Transverse colon (tissue), 4 donors: ENCODE data around the gene ICAM3.

Experiments
- CTCF ChIP-seq, 5 experiments: fragments of 200-600 bp in 3 of 5; fragments of 450-650 bp in 2 of 5; sonication (generic) in 3 of 5; IDR thresholded peaks; 1 replicate in 2 of 5; 2 replicates in 3 of 5; pipeline ENCODE4 v1.5.1; 2016 to 2017; ENCODE audit warnings: antibody characterized with exemption in 5 of 5, inconsistent platforms in 3 of 5, mild to moderate bottlenecking in 2 of 5, moderate library complexity in 1 of 5
- EP300 ChIP-seq: sonication (generic); formaldehyde crosslinking; IDR thresholded peaks from one replicate; pipeline ENCODE4 v1.6.1; 2017; ENCODE audit warnings: antibody characterized with exemption, low read depth
- POLR2AphosphoS5 ChIP-seq, 3 donors: sonication (generic); formaldehyde crosslinking; IDR thresholded peaks; one replicate each; pipeline ENCODE4 v1.6.1; 2016; ENCODE audit warnings: antibody characterized with exemption in 3 of 3

- TF ChIP-seq POLR2AphosphoS5 (IDR thresholded peaks at IDR 0.05) = no peak
- no peak for TF ChIP-seq CTCF (IDR thresholded peaks at IDR 0.05)
- TF ChIP-seq EP300 = no peak
Measured at GRCh38 chr19:10352764-10353671, 13.6 kb upstream of the ICAM3 start.
